Embryonic facial prominence (tissue), 1 donor: ENCODE measurements around the gene CDC42EP3.

Source experiments
- DNase-seq: peaks from one replicate; pipeline ENCODE4 v3.0.0-alpha.2; 2016; ENCODE audit errors: extremely low spot score

CDC42EP3 gene

GRCh38 chr2:37683921-37684780, 12.7 kb upstream of the CDC42EP3 start:
- no peak for DNase-seq

DNA sequence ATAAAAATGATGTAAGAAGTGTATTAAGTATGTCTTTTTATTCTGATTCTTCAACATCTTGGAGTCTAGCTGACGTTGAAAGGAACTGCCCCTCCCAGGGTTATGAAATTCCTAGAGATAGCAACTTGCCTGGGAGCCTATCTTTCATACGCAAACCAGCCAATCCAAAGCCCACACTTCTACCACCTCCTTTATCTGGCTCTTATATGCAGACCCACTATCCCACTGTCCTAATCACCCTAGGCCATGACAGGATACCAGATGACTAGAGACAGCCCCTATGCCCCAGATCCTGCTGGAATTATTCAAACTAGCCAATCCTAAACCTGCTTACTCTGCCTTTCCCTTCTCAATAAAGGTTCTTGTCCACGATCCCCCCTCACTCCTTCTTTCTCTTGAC, 11.8 kb upstream of the CDC42EP3 start:
- no peak for DNase-seq

- DNase-seq, result no peak
Measured at GRCh38 chr2:37682473-37682872, 11.0 kb upstream of the CDC42EP3 start.

GRCh38 chr2:37681587-37681986, 10.1 kb upstream of the CDC42EP3 start:
- DNase-seq, result no peak

DNA sequence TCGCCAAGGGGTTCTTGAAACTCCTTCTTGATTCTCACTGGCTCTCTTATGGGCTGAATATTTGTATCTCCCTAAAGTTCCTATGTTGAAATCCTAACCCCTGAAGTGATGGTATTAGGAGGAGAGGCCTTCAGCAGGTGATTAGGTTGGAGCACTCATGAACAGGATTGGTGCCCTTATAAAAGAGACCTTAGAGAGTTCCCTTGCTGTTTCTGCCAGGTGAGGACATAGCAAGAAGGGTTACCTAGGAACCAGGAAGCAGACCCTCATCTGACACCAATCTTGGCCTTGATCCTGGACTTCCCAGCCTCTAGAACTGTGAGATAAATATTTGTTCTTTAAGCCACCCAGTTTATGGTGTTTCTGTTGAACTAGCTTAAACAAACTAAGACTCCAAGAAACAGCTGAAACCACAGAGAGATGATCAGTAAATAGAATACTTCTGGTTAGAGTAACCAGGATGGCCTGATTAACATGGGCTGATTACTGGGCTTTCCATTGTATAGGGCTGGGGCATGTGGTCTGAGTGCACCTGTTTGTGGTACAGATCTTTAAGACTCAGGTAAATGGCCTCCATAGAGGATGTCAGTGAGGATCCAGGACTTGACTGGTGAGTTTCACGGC, 7.7 kb upstream of the CDC42EP3 start:
- DNase-seq, result no peak

- DNase-seq, result no peak
Measured at GRCh38 chr2:37676274-37676673, 4.8 kb upstream of the CDC42EP3 start.

DNA sequence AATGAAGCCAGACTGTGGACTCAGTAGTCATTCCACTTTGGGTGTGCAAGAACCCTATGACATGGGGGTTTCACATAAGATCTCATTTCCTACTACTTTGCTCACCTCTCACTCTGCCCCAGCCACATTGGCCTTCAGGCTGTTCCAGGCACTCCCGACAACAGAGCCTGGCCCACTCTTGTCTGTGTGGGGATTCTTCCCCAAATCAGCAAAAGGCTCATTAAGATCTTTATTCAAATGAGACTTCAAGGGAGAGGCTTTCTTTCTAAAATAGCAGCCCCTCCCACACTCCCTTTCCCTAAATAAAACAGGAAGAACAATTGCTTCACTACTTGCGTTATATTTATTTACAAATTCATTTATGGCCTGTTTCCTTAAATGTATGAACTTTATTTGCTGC, 3.5 kb upstream of the CDC42EP3 start:
- no peak for DNase-seq

DNA sequence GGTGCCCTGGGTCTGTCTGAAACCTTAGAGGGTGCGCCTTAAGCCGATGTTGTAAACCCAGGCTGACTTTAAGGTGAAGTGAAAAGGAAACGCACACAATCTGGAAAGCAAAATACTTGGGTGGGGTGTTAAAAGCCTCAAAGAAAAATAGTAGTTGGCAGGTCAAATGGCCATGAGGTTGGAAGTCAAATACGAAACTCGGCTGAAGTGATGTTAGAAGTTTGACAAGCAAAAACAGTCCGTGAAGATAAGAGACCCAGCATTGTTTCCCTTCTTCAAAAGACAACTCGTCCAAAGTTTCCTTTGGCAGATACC, 1.4 kb upstream of the CDC42EP3 start:
- no peak for DNase-seq

DNA sequence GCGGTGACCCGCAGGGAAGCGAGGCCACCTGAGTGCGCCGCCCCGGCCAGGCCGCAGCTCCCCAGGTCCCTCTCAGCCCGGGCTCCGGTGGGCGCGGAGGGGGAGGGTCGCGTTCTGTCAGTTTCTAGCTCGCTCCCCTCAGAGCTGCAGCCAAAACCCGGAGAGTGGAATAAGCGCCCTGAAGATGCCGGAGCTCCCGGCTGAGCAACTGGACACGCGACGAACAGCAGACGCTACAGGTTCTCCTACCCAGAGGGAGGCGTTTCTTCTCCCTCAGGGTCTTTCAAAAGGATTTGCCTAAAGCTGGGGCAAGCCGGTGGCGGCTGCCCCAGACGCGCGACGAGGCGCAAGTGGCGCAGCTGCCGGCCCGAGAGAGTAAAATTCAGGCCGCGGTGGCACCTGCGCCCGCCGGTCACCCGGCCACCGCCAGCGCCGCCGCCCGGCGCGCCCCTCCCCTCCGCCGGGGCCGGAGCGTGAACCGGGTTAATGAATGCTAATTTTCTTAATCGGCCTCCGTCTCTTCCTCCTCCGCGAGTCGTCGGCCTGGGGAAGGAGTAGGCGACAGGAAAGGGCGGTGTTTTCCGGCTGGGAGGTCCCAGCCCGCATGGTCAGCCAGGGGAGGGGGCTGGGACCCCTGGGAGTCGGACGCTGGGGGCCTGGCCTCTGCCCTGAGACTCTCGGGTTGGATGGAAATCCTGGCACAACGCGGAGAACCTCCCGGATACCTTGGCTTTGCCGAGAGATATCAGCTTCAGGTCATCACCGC, 845 bp upstream of the CDC42EP3 start:
- peak; percentile 83 for DNase-seq

DNA sequence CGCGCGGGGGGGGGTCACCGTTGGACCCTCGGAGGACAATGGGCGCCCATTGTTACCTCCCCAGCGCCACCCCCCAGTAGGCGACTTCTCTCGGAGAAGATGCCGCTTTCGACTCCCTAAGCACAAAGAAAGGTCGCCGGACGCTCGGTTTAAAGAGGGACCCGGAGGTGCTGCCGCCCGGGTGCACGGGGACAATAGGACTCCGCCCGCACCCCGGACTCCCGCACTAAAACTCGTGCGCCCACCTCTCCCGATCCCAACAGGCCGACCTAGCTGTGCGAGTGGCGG, 318 bp upstream of the CDC42EP3 start:
- no peak for DNase-seq

DNA sequence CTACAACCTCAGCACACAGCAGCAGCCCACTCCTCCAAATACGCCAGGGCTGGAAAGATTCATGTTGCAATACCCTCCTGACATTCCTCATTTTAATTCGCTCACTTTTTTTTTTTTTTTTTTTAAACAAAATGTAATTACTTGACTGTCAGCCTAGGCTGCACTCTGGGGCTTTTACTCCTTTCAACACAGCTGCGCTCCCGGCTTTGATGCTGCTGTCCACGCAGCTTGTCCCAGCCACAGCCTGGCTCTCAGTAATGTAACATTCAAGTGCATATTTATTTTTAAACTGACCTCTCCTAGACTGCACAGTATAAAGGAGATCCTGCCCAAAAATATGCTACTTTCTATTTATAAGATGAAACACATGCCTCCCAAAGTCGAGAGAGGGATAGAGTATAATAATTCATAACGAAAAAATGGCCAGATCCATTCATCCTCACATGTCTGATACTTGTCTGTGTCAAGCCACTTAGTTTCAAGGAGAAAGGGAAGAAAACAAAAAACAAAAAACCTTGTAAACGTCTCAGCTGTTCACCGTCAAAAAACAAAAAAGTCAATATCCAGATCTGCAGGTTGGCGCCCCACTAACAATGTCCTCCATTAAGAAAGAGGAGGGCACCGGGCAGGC, 949 bp downstream of the CDC42EP3 start:
- no peak for DNase-seq

GRCh38 chr2:37669446-37669845, 2.0 kb downstream of the CDC42EP3 start:
- DNase-seq, result no peak

- no peak for DNase-seq
Measured at GRCh38 chr2:37667704-37668103, 3.7 kb downstream of the CDC42EP3 start.

DNA sequence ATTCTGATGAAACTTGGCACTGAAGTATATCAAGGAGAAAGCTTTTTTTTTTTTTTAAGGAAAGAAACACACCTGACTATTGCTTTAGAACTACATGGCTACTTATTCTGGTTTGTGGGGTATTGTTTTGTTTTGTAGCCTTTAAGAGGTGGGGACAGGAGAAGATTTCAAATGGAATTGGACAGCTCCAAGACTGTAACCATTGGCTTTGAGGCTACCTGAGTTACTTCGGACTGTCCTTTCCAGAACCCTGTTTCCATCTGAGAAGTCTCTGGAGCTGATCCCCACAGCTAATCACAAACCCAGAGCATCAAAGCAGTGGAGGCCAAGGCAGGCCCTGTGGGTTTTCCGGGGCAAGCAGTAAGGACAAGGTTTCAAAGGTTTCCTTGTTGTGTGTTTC, 4.7 kb downstream of the CDC42EP3 start:
- no peak for DNase-seq

DNA sequence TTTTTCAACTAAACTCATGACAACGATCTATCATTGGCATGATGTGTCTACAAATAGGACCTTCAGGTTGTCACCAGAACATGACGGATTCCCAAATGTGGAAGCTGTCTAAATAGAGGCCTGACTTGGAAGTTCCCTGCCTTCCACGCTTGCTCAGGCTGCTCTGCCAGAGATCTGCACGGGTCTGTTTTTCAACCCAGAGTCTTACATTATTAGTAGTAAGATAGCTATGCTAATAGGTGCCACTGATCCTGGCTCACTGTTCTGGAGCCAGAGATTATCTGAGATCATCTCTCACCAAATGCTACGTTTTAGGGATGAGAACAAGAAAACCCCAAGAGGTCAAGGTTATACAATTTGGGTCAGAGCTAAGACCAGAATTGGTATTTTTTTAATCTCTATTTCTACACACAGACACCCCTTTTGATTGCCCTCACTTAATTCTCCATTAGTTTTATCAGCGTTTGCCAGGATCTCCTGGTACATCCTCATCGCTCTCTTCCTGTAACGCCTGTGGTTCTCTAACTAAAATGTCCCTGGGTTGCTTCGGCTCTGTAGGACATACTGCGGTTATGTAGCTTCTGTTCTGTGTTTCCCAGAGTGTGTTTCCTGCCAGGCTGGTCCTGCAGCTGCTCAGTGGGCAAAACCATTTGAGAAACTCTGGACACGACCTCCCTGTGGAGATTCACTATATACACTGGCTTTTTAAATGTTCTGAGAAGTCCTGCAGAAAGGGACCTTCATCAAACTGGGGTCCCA, 5.7 kb downstream of the CDC42EP3 start:
- DNase-seq, result no peak

- DNase-seq, result no peak
Measured at GRCh38 chr2:37665043-37665442, 6.4 kb downstream of the CDC42EP3 start.

- DNase-seq, result no peak
Measured at GRCh38 chr2:37664231-37664643, 7.2 kb downstream of the CDC42EP3 start.

DNA sequence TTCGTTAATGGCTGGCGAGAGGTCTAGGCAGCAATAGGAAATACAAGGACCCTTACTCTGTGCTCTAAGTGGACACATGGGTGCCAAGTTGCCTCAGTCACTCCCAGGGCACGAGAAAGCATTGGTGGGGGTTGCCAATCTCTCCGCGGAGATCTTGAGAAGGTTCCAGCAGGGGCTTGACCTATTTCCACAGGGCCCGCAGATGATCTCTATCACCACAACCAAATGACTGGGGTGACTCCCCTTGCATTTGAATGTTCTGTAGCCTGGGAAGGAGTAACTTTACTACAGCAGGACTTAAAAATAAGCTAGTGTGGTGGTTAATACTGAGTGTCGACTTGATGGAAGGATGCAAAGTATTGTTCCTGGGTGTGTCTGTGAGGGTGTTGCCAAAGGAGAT, 8.1 kb downstream of the CDC42EP3 start:
- no peak for DNase-seq

GRCh38 chr2:37659723-37660122, 11.7 kb downstream of the CDC42EP3 start:
- no peak for DNase-seq

GRCh38 chr2:37658682-37659081, 12.8 kb downstream of the CDC42EP3 start:
- DNase-seq, result no peak

DNA sequence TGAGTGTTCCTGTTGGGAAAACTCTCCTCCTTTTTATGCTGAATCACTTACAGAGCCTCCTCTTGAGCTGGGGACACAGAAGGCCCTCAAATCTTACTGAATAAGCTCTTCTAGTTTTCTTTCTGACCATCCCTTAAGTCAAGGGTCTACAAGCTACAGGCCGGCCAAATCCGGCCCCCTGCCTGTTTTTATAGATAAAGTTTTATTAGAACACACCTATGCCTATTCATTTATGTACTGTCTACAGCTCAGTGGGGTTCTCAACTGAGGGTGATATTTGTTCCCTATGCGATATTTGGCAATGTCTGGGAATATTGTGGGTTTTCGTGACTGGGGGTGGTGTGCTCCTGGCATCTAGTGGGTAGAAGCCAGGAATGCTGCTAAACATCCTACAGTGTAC, 14.0 kb downstream of the CDC42EP3 start:
- DNase-seq, result no peak
